ENCODE data around the gene UBE2C. TPM values are rescaled to one million over a fixed set of nuclear protein-coding genes. Genes with fewer than 3 reads are reported as not detected.
"Not testable (repeated sequence)": the region's sequence is repeated elsewhere in the genome, so short reads cannot be mapped to it uniquely, and the experiment has no call there.

Gene UBE2C
- total RNA-seq, 1 donor from 2014 or later = 1.0 TPM

DNA sequence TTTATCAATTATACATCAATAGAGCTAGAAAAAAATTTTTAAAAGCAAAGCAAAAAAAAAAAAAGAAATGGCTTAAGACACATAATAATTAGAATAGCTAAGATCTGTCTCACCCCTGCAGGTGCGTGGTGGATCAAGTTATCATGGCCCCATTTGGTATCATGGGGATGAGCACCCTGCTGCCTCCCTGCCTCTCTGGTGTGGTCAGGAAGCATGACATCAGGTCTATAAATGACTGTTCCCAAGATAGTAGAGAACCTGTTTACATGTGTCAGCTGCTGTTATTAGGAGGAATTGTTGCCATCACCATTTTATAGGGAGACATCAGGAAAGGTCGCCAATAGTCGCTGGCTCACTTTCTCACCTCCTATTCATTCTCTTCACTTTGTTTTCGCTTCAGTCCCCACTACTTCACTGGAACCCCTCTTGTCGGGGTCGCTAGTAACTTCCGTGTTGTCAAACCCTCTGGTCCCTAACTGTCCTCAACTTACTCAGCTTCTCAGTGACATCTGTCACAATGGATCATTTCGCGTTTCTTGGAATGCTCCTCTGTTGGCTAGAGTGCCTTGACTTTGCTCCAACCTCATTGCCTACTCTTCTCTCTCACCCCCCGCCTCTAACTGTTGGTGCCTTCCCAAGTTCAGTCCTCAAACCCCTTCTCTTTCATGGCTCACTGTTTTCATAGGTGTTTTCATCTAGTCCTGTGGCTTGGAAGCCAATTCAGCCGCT, 15.9 kb upstream of the UBE2C start:
- no peak for DNase-seq
- peak; percentile 42 for ATAC-seq
- intact Hi-C loops (cut with micrococcal nuclease) = no loop called here

DNA sequence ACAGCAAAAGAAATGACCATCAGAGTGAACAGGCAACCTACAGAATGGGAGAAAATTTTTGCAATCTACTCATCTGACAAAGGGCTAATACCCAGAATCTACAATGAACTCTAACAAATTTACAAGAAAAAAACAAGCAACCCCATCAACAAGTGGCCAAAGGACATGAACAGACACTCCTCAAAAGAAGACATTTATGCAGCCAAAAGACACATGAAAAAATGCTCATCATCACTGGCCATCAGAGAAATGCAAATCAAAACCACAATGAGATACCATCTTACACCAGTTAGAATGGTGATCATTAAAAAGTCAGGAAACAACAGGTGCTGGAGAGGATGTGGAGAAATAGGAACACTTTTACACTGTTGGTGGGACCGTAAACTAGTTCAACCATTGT, 14.9 kb upstream of the UBE2C start:
- ATAC-seq; DNase-seq; intact Hi-C loops (cut with micrococcal nuclease): not testable (repeated sequence)

DNA sequence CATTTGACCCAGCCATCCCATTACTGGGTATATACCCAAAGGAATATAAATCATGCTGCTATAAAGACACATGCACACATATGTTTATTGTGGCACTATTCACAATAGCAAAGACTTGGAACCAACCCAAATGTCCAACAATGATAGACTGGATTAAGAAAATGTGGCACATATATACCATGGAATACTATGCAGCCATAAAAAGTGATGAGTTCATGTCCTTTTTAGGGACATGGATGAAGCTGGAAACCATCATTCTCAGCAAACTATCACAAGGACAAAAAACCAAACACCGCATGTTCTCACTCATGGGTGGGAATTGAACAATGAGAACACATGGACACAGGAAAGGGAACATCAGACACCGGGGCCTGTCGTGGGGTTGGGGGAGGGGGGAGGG, 14.5 kb upstream of the UBE2C start:
- ATAC-seq; DNase-seq; intact Hi-C loops (cut with micrococcal nuclease): not testable (repeated sequence)

DNA sequence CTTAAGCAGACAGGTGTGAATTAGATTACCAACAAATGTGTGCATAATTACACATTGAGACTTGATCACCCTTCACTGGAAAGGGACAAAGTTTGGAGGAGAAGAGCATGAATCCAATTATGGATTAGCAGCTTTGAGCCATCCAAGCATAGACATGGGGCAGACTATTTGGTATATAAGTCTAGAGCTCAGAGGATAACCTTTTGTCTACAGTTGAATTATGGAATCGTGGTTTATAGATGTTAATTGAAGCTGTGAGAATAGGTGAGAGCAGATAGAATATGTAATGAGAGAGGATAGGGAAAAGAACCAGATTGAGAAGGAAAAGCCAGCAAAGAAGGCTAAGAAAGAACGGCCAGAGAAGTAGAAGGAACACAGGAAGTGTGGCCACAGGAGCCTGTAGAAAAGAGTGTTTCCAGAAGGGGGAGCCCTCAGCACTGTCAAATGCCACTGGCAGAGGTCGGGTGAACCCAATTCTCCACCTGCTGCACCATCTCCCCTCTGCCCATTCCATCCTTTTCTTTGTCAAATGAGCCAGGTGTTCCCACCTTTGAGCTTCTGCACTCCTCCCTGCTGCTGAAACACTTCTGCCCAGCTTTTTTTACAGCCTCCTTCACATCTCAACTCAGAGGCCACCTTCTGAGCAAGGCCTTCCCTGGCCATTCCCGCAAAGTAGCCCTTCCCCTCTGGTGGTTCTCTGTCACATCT, 13.4 kb upstream of the UBE2C start:
- peak; percentile 83 for ATAC-seq
- DNase-seq = no peak
- intact Hi-C loops (cut with micrococcal nuclease) = no loop called here

DNA sequence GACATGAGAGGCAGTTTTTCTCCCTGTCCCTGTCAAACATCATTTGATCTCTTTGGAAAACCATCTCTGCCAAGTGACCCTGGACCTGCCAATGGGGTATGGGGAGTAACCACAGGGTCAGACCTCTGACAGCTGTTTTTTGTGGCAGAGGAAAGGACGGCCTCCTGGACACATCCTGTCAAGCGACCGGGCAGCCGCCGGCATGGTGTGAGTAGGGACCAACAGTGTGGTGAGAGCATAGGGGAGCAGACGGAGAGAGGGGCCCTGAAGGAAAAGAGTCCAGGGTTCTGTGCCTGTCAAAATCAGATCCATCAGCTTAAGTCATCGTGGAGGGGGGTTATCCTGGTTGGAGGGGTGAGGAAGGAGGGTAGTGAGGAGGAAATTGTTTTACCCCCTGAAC, 10.6 kb upstream of the UBE2C start:
- intact Hi-C loops (cut with micrococcal nuclease) = no loop called here
- no peak for ATAC-seq
- no peak for DNase-seq

DNA sequence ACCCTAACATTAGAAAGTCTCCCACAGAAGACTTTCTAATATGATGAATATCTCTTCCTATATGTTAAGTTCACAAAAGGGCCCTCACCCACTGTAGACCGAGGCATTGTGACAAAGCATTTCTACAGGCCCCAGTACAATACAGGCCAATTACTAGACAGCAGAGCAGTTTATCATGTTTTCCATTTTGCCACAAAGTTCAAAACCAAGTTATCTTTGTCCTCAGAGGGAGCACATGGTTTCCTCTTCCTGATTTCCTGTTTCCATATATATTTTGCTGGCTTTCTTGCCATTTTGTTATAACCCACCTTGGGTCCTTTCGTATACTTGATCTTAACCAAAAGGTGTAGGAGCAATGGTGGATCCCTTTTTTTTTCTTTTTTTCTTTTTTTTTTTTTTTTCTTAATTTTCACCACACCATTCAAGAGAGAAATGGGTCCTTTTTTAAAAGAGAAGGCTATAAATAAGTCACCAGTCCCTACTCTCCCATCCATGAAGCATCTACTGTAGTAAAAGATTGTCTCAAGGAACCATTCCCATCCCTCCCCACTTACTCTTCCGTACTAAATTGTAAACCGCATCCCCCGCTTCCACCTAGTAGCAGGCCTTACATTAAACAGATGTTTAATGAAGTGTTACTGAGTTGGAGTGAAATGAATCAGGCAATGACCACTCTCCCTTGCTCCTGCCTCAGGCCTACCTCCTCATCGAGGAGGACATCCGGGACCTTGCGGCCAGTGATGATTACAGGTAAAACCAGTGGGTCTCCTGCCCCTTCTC, 2.1 kb upstream of the UBE2C start:
- DNase-seq (no peak), ATAC-seq (no peak)
- intact Hi-C loops (cut with micrococcal nuclease) = no loop called here

DNA sequence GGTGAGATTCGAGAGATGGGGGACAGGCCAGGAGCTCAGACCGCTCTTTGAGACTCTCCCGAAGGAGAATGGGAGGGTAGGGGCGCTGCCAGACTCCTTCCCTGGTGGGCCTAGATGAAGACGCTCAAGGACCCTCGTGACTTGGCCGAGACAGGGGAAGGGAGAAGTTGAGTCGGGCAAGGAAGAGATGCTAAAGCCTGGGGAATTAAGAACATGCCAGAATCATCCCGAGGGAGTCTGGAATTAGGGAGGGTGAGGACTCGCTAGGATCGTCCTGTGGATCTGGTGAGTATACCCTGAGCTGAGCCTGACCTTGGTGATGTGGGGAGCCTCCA, 529 bp downstream of the UBE2C start:
- ATAC-seq = no peak
- intact Hi-C loops (cut with micrococcal nuclease) = no loop called here
- DNase-seq = no peak

DNA sequence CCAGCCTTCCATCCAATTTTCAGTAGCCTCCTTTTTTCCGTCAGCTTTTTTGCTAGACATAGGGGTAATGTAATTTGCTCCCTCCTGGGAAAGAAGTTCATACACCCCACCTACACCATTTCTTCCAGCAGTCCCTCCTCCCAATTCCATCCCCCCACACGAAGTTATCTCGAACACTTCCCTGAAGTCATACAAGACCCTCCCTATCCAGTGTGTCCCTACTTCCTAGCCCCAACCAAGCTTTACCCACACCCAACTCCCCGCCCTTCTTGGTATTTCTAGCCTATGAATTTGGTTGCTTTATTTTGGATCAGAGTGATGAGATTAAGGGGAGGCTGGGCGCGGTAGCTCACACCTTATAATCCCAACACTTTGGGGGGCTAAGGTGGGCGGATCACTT, 1.0 kb downstream of the UBE2C start:
- ATAC-seq (no peak), DNase-seq (no peak)
- intact Hi-C loops (cut with micrococcal nuclease) = no loop called here

DNA sequence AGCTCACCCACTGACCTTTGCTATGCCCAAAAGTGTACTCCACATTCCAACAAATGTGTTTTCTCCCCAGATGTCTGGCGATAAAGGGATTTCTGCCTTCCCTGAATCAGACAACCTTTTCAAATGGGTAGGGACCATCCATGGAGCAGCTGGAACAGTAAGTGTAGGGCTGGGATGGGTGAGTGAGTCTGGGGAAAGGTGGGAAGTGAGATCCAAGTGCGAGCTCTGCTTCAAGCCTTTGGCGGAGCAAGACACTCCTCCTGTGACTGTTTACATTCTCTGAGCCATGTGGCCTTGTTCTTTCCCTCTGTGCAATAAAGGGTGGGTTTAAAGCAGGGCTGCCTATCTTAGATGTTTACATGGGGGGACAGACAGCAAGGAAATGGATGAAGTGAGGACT, 1.9 kb downstream of the UBE2C start:
- intact Hi-C loops (cut with micrococcal nuclease) = no loop called here
- ATAC-seq = no peak

DNA sequence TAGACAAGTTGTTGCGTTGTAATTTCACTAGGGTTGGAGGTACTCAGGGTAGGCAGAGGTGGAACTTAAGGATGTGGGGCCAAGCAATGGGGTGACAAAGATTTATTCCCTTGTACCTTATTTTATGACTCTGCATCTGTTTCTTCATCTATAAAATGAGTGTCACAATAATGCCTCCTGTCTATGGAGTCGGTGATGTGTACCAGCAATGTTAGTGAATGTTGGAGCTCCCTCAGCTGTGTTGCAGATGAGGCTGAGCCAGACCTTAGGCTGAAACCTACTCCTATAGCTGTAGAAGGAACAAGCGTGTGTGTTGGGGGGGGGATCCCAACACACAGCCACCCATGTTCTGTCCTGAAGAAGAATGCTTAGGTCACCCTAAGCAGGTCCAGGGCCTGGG, 4.5 kb downstream of the UBE2C start:
- intact Hi-C loops (cut with micrococcal nuclease) = no loop called here
- DNase-seq (no peak), ATAC-seq (no peak)

More for the DNA sequence above, 1.9 kb downstream of the UBE2C start:
- no peak for DNase-seq

DNA sequence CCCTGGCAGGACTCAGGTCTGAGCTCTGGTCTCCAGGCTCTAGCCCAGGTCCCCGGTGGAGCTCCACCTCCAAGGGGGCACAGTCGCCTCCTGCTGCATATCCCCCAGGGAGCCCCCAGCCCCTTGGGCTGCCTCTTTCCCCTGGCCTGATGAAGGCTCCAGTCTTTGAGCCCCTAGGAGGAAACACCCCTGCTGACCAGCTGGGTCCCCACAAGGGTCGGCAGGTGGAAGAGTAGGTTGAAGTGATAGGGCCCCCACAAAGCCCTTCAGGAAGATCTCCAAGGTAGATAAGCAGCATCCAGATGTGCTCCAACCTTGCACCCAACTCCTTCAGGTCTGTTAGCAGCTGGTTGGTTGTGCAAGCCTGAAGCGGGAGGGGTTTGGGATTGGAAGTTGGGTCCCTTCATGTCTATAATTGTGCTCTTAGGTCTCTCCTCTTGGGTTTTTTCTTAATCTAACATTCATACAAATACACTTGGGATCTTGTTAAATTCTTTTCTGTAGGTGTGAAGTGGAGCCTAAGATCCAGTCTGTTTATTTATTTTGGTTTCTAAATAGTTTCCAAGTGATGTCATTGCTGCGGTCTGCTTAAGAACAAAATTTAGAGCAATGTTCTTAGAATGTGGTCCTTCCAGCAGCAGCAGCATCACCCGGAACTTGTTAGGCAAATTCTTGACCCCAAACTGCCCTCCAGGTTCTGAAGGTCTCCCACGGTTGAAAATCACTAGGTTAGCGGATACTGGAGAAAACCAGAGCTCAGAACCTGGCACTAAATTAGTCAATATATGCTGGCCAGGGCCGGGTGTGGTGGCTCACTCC, 5.1 kb downstream of the UBE2C start:
- intact Hi-C loops (cut with micrococcal nuclease) = no loop called here
- no peak for ATAC-seq
- DNase-seq = no peak

DNA sequence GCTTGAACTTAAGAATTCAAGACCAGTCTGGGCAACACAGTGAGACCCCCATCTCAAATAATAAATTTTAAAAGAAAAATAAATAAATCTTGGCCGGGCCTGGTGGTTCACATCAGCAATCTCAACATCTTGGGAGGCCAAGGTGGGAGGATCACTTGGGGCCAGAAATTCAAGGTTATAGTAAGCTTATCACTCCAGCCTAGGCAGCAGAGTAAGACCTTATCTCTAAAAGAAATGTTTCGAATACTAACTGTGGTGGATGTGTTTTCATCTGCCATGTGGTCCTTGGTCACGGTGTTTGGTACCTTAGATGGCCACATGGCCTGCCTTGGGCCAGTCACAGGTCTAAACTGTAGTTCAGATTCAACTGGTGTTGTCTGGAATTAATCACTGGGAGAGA, 5.8 kb downstream of the UBE2C start:
- no peak for ATAC-seq
- DNase-seq = no peak
- intact Hi-C loops (cut with micrococcal nuclease) = no loop called here

DNA sequence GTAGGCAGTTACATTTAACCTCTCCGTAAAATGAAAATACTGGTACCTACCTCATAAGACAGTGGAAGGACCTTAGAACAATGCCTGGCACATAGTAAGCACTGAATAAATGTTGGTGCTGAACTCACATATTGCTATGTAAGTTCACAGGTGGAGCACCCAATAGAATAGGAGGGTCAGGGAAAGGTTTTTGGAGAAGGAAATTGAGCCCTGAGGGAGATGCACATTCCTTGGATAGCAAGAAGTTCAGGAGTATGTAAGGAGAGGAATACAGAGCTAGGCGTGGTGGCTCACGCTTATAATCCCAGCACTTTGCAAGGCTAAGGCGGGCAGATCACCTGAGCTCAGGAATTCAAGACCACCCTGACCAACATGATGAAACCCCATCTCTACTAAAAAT, 7.0 kb downstream of the UBE2C start:
- ATAC-seq (no peak), DNase-seq (no peak)
- intact Hi-C loops (cut with micrococcal nuclease) = no loop called here

DNA sequence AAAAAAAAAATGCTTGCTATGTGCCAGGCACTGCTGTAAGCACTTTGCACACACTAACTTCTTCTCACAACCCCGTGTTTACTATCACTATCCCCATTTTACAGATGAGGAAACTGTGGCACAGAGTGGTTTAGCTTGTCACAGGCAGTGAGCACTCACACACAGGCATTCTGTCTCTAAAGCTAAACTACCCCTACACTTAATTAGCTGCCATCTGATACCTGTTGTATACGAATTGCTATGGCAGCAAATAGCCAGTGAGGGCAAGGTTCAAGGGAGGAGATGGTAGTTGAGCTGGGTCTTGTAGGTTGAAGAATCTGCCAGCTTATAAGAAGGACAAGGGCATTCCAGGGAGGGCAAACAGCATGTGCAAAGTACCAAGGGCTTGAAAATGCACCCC, 9.5 kb downstream of the UBE2C start:
- DNase-seq (no peak), ATAC-seq (no peak)
- intact Hi-C loops (cut with micrococcal nuclease) = no loop called here

DNA sequence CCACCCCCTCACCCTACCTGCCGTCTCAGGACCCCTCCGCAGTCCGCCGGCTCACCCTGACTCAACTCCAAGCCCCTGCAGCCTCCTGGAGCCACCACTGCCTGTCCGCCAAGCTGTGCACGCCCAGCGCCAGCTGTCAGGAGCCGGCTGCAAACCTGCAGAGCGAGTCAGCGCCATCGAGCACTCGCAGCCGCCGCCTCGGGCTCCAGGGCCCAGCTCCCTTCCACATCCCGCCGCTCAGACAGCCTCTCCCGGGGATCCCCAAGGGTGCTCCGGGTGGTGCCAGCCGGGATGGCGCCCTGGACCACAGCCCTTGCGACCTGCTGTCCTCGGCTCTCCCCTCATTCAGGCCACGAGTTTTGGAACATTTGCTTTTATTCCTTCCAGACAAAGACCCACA, 10.4 kb downstream of the UBE2C start:
- DNase-seq (peak; percentile 54), ATAC-seq (peak; percentile 30)
- intact Hi-C loops (cut with micrococcal nuclease) = no loop called here

DNA sequence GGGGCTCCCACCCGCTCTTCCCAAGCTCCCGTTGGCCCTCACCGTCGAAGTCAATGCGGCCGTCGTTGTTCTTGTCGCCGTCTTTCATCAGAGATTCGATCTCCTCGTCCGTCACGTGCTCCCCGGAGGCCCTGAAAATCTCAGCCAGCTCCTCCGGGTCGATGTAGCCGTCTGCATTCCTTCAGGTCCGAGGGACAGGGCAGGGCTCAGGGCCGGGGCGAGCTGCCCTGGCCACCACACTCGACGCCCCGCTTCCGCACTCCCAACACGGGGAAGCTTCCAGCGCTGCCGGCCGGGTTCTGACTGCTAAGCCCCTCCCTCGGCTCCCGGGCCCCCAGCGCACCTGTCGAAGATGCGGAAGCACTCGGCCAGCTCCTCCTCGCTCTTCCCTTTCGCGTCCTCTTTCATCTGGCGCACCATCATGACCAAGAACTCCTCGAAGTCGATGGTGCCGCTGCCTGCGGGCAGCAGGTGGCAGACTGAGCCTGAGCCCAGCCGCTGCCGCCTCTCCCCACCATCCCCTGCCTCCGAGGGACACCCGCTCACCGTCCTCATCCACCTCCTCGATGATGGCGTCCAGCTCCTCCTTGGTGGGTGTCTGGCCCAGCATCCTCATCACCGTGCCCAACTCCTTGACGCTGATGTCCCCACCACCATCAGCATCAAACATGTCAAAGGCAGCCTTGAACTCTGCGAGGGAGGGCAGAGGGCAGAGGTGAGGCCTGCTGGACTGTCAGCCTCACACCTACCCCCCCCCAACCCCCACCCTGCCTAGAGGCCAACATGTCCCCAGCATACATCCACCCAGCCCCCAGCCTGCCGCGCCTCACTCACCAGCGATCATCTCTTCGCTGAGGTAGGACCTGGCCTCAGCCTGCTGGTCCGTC, 11.7 kb downstream of the UBE2C start:
- DNase-seq (peak; percentile 68), ATAC-seq (peak; percentile 76)
- intact Hi-C loops (cut with micrococcal nuclease) = no loop called here

DNA sequence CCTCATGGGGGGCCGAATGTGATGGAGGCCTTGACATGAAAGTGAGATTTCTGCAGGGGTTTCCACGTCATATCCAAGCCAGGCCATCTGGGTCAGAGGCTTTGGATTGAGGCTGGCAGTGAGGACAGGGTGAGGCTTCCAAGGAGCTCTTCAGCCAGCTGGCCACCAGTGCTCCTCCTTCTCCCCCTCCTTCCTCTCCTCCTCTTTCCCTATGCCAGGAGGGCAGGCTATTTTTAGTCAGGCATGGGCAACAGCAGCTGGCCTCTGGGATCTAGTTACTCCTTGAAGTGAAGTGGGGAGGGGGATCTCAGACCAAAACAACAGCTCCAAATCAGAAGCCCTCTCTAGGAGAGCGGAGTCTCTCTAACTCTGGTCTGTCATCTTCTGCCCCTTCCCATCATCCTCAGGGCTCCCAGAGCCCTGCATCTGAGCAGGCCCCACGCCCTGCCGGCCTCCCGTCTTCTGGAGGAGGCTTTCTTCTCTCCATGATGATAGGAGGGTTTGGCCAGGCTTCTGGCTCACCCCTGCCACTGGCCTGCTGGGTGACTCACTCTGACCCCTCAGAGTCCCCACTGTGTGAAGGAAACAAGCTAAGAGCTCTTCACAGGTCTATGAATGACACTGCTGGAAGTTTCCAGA, 14.1 kb downstream of the UBE2C start:
- DNase-seq = no peak
- intact Hi-C loops (cut with micrococcal nuclease) = no loop called here
- peak; percentile 75 for ATAC-seq

DNA sequence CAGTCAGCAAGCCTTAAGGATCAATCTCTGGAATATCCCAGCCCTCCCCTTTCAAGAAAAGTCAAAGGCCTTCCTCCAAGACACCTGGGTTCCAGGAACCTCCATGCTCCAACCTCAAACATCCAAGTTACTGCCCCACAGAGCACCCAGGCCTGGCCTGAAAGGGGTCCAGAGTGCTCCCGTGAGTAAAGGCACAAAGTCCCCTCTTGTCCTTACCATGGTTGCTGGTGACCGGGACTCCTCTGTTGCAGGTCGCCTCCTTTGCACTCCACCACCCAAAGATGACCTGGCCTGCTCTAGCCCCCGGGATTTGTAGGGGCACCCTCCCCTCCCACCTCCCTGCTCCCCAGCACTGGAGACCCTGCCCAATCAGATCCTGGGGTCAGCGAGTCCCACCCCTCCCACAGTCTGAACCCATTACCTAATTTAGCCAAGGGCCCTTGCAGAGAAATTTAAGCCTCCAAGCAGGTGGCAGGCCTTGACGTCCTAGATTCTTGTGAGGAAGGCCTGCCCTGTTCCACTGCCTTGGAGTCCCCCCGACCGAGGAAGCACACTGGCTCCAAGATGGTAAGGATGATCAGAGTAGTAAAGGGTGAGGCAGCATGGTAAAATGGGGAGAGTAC, 14.7 kb downstream of the UBE2C start, which contains the start of gene TNNC2:
Gene TNNC2, minus strand, starts transcription at position 283 of the 623 bp plus-strand sequence. Its CDS starts 64 bp downstream, at position 219.
- intact Hi-C loops (cut with micrococcal nuclease) = no loop called here
- DNase-seq = no peak
- no peak for ATAC-seq

Data from left ventricle myocardium superior (tissue), 1 donor.